Measurements from ENCODE around the gene GATC. TPM values are rescaled to one million over a fixed set of nuclear protein-coding genes. Genes with fewer than 3 reads are reported as not detected.

Gene GATC
- total and polyA plus RNA-seq, 2 of the 4 experiments (the other 2 are of a cell fraction) = 8.7 to 16.5 TPM

- no peak overlapping the region for H2BK20ac ChIP-seq (ENCODE audit: low read depth, low read length)
- H3K9me3 ChIP-seq (ENCODE audit: control insufficient read depth, insufficient read depth, low read length) = no peaks in the 10 kb centered on the region
- WGBS, 2 experiments (ENCODE audit: extremely low coverage in 2 of 2, insufficient read length in 1 of 2) = no CpG with 5 or more reads among the region's 7 CpGs
- H3K4ac ChIP-seq (ENCODE audit: low read depth, low read length) = no peak overlapping the region
- H3K27ac ChIP-seq (ENCODE audit: insufficient read depth, low read length) = no peak overlapping the region
- H3K36me3 ChIP-seq (ENCODE audit: control insufficient read depth, insufficient read depth, low read length) = no peaks in the 10 kb centered on the region
- H3K56ac ChIP-seq (ENCODE audit: extremely low read depth, insufficient read depth, low read length) = no peak overlapping the region
- H4K8ac ChIP-seq (ENCODE audit: low read depth in 2 of 2, low read length in 2 of 2) = no peak overlapping the region
- H2AK5ac ChIP-seq (ENCODE audit: low read depth, low read length) = no peak overlapping the region
- no peak overlapping the region for H3K18ac ChIP-seq (ENCODE audit: low read depth, low read length)
- H3K4me1 ChIP-seq (ENCODE audit: control insufficient read depth, insufficient read depth, low read length) = no peaks in the 10 kb centered on the region
- no peak for DNase-seq
- intact Hi-C loops (cut with micrococcal nuclease) = no loop called here
- H4K20me1 ChIP-seq (ENCODE audit: insufficient read depth, low read length) = no peaks in the 10 kb centered on the region
- H3K4me3 ChIP-seq (ENCODE audit: insufficient read depth, low read depth, low read length) = no peak overlapping the region
- no peak overlapping the region for H2BK15ac ChIP-seq (ENCODE audit: low read depth, low read length)
- no peaks in the 10 kb centered on the region for H3K79me1 ChIP-seq (ENCODE audit: low read depth in 1 of 2, low read length in 2 of 2)
- no peaks in the 10 kb centered on the region for H3K9me1 ChIP-seq (ENCODE audit: insufficient read depth, low read length)
- no peak overlapping the region for H2AFZ ChIP-seq (replicated peaks; ENCODE audit: low read length, poor library complexity)
- H3K9ac ChIP-seq (ENCODE audit: low read depth, low read length) = no peak overlapping the region
- H4K5ac ChIP-seq (ENCODE audit: low read depth, low read length) = no peak overlapping the region
- H3K4me2 ChIP-seq (ENCODE audit: low read depth, low read length) = no peak overlapping the region
- POLR2A ChIA-PET (ENCODE audit: unreplicated experiment) = no interaction called here
- H3K23ac ChIP-seq (ENCODE audit: low read depth, low read length) = no peak overlapping the region
- no peak overlapping the region for H2AK9ac ChIP-seq (replicated peaks; ENCODE audit: low read depth, low read length, poor library complexity)
- CTCF ChIA-PET = no interaction called here
- no peak for TF ChIP-seq CTCF (conservative IDR thresholded peaks at IDR 0.05; ENCODE audit: low read depth, low read length)
- no peak for TF ChIP-seq BHLHE40 (IDR thresholded peaks at IDR 0.05; ENCODE audit: low read depth, low read length)
- TF ChIP-seq MAZ (IDR thresholded peaks at IDR 0.05; ENCODE audit: borderline replicate concordance, low read depth, low read length) = no peak
- no peak for TF ChIP-seq MXI1 (IDR thresholded peaks at IDR 0.05; ENCODE audit: borderline replicate concordance, low read depth, low read length)
- no peak for TF ChIP-seq MAFK (IDR thresholded peaks at IDR 0.05; ENCODE audit: low read depth, low read length)
- no peak for TF ChIP-seq ELK1 (IDR thresholded peaks at IDR 0.05; ENCODE audit: borderline replicate concordance, low read depth, low read length)
- TF ChIP-seq RCOR1 (IDR thresholded peaks at IDR 0.05; ENCODE audit: insufficient replicate concordance, low read length) = no peak
- no peak for TF ChIP-seq CEBPB (IDR thresholded peaks at IDR 0.05; ENCODE audit: low read depth, low read length)
- no peak for TF ChIP-seq POLR2A (IDR thresholded peaks at IDR 0.05; ENCODE audit: low read depth, low read length)
- no peak for TF ChIP-seq RFX5 (IDR thresholded peaks at IDR 0.05; ENCODE audit: low read depth, low read length)
- TF ChIP-seq SMC3 (IDR thresholded peaks at IDR 0.05; ENCODE audit: low read depth, low read length) = no peak
- TF ChIP-seq FOS (IDR thresholded peaks at IDR 0.05; ENCODE audit: low read depth, low read length) = no peak
- no peak for TF ChIP-seq NFE2L2 (IDR thresholded peaks at IDR 0.05; ENCODE audit: low read depth, low read length)
- no peak for TF ChIP-seq USF2 (IDR thresholded peaks at IDR 0.05; ENCODE audit: low read depth, low read length)
- H4K91ac ChIP-seq (ENCODE audit: insufficient read depth, low read depth, low read length) = no peak overlapping the region
- in situ Hi-C loops (cut with MboI; ENCODE audit: low sequenced_read_pairs) = no loop called here
- no peak overlapping the region for H2BK120ac ChIP-seq (ENCODE audit: low read depth, low read length)
- peaks cover 30% of the 10 kb centered on the region for H3K27me3 ChIP-seq (ENCODE audit: control insufficient read depth, insufficient read depth, low read length)
- no peak for ATAC-seq (ENCODE audit: low read depth)
- no peak overlapping the region for H2BK5ac ChIP-seq (ENCODE audit: low read depth, low read length, poor library complexity, severe bottlenecking)
- no TSS peak for BruUV-seq (replicated peaks)
- dilution Hi-C loops (cut with HindIII; ENCODE audit: low sequenced_read_pairs, unreplicated experiment) = no loop called here
- H3K14ac ChIP-seq (replicated peaks; ENCODE audit: low read depth, low read length) = no peak overlapping the region
Measured at GRCh38 chr12:120422892-120423456, 23.3 kb upstream of the GATC start.
